ENCODE results near the gene MAP2K6.

DNA sequence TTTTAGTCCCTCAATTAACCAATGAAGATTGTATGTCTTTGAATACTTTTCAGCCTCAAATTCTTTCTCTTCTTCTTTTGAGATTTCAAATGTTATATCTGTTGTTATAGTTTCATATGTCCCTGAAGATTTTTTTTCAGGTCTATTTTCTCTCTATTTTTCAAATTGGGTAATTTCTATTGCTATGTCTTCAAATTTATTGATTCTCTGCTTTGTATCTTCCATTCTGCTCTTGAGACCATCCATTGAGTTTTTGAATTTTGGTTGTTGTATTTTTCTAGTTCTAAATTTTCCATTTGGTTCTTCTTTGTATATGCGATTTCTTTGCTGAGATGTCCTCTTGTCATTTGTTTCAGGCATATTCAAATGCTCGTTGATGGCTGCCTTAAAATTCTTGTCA, 26.7 kb downstream of the MAP2K6 start:
- TF ChIP-seq RAD21 (IDR thresholded peaks at IDR 0.05 in 1 of 2, conservative IDR thresholded peaks at IDR 0.05 in 1 of 2; ENCODE audit: low read depth in 2 of 2, low read length in 2 of 2) (no peak), POU5F1 (IDR thresholded peaks at IDR 0.05; ENCODE audit: low read depth, low read length) (no peak), CTCF (IDR thresholded peaks at IDR 0.05; ENCODE audit: control extremely low read depth in 1 of 3, insufficient read depth in 1 of 3, low read depth in 1 of 3, low read length in 3 of 3) (no peak), MAX (IDR thresholded peaks at IDR 0.05) (no peak), YY1 (IDR thresholded peaks at IDR 0.05; ENCODE audit: low read depth, low read length) (no peak)
- TF ChIP-seq, protein P1, sequence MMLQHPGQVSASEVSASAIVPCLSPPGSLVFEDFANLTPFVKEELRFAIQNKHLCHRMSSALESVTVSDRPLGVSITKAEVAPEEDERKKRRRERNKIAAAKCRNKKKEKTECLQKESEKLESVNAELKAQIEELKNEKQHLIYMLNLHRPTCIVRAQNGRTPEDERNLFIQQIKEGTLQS (IDR thresholded peaks at IDR 0.05; ENCODE audit: insufficient read depth, low read depth, low read length): no peak

Measured in H1 (cell line).